ENCODE results near the gene KCNJ3. TPM values are rescaled to one million over a fixed set of nuclear protein-coding genes. Genes with fewer than 3 reads are reported as not detected.

The KCNJ3 gene
- total RNA-seq, 1 donor from 2014 or later, result not detected

- no peak for ATAC-seq
- Histone ChIP-seq H3K4me1 (no peaks in the 10 kb centered on the region), H3K36me3 (no peaks in the 10 kb centered on the region), H3K9me3 (no peaks in the 10 kb centered on the region), H3K27me3 (ENCODE audit: low read depth) (peaks cover 16% of the 10 kb centered on the region), H3K27ac (no peak overlapping the region), H3K4me3 (no peak overlapping the region)
- intact Hi-C loops (cut with DNase I), result no loop called here
- TF ChIP-seq CTCF (IDR thresholded peaks at IDR 0.05), result no peak
- no peak for DNase-seq
Observed at GRCh38 chr2:154692927-154693326, 5.6 kb upstream of the KCNJ3 start.

GRCh38 chr2:154693741-154694340, 4.7 kb upstream of the KCNJ3 start:
- Histone ChIP-seq H3K27ac (no peak overlapping the region), H3K4me3 (no peak overlapping the region), H3K27me3 (ENCODE audit: low read depth) (peaks cover 25% of the 10 kb centered on the region), H3K4me1 (peaks cover 3% of the 10 kb centered on the region), H3K36me3 (no peaks in the 10 kb centered on the region), H3K9me3 (no peaks in the 10 kb centered on the region)
- intact Hi-C loops (cut with DNase I), result no loop called here
- no peak for TF ChIP-seq CTCF (IDR thresholded peaks at IDR 0.05)
- DNase-seq (no peak), ATAC-seq (no peak)

GRCh38 chr2:154694881-154695280, 3.6 kb upstream of the KCNJ3 start:
- peaks cover 4% of the 10 kb centered on the region for H3K4me1 ChIP-seq
- DNase-seq (no peak), ATAC-seq (no peak)
- no peak for TF ChIP-seq CTCF (IDR thresholded peaks at IDR 0.05)
- H3K4me3 ChIP-seq, result no peak overlapping the region
- H3K36me3 ChIP-seq, result no peaks in the 10 kb centered on the region
- peaks cover 35% of the 10 kb centered on the region for H3K27me3 ChIP-seq (ENCODE audit: low read depth)
- intact Hi-C loops (cut with DNase I), result no loop called here
- no peak overlapping the region for H3K27ac ChIP-seq
- H3K9me3 ChIP-seq, result no peaks in the 10 kb centered on the region

- TF ChIP-seq CTCF (IDR thresholded peaks at IDR 0.05), result no peak
- Histone ChIP-seq H3K36me3 (no peaks in the 10 kb centered on the region), H3K4me3 (no peak overlapping the region), H3K27ac (no peak overlapping the region), H3K4me1 (peaks cover 4% of the 10 kb centered on the region), H3K27me3 (ENCODE audit: low read depth) (peaks cover 36% of the 10 kb centered on the region), H3K9me3 (no peaks in the 10 kb centered on the region)
- ATAC-seq (no peak), DNase-seq (no peak)
- intact Hi-C loops (cut with DNase I), result no loop called here
Observed at GRCh38 chr2:154696369-154696768, 2.1 kb upstream of the KCNJ3 start.

- TF ChIP-seq CTCF (IDR thresholded peaks at IDR 0.05), result no peak
- Histone ChIP-seq H3K36me3 (no peaks in the 10 kb centered on the region), H3K4me1 (peaks cover 4% of the 10 kb centered on the region), H3K27me3 (ENCODE audit: low read depth) (peaks cover 36% of the 10 kb centered on the region), H3K9me3 (no peaks in the 10 kb centered on the region), H3K27ac (no peak overlapping the region), H3K4me3 (no peak overlapping the region)
- no peak for DNase-seq
- no peak for ATAC-seq
- intact Hi-C loops (cut with DNase I), result no loop called here
Observed at GRCh38 chr2:154696810-154697417, 1.6 kb upstream of the KCNJ3 start.

Measured in lower lobe of right lung (tissue), 2 donors.